ENCODE results near the gene M1AP. TPM values are rescaled to one million over a fixed set of nuclear protein-coding genes. Genes with fewer than 3 reads are reported as not detected.
A peak's percentile ranks its signal among the peaks of the same experiment; 100 is the strongest.

M1AP gene
- total and polyA plus RNA-seq, 3 donors from 2014 or later = 11.7 to 21.4 (median 14.0) TPM

DNA sequence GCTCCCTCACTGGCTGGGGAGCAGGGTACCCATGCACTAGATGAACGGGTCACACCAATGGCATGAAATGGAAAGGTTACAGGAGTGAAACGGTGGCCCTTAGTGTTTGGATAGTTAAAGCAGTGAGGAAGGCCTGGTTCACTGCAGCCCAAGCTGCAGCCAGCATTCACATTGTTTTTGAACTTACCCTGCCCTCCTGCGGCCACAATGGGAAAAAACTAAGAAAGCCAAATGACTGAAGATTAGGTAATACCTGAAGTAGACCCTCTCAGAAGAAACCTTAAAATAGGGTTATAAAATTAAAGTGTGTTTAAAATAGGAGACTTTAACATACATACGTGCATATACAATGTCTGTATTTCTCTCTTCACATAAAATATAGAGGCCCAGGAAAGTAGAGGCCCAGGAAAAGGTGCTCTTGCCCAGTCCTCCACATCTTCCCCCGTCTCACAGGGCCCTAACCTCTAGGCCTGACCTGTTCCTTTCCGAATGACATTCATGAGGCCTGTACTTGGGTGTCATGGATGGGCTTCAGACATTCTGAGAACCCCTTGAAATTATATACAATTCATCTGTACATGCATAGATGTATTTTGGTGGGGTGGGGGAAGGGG lies 60.4 kb downstream of the M1AP start:
- TF ChIP-seq POLR2A (IDR thresholded peaks at IDR 0.05) = no peak
- TF ChIP-seq, protein P1, sequence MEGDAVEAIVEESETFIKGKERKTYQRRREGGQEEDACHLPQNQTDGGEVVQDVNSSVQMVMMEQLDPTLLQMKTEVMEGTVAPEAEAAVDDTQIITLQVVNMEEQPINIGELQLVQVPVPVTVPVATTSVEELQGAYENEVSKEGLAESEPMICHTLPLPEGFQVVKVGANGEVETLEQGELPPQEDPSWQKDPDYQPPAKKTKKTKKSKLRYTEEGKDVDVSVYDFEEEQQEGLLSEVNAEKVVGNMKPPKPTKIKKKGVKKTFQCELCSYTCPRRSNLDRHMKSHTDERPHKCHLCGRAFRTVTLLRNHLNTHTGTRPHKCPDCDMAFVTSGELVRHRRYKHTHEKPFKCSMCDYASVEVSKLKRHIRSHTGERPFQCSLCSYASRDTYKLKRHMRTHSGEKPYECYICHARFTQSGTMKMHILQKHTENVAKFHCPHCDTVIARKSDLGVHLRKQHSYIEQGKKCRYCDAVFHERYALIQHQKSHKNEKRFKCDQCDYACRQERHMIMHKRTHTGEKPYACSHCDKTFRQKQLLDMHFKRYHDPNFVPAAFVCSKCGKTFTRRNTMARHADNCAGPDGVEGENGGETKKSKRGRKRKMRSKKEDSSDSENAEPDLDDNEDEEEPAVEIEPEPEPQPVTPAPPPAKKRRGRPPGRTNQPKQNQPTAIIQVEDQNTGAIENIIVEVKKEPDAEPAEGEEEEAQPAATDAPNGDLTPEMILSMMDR (IDR thresholded peaks at IDR 0.05) = peak; percentile 44 to 56 (median 53)
- 31 to 36% methylated on average over 6 of the region's 6 CpGs for WGBS, 2 donors
- DNase-seq = peak; percentile 72
- Histone ChIP-seq H3K36me3 (ENCODE audit: low read depth, missing control alignments) (no peaks in the 10 kb centered on the region), H3K9me3 (no peaks in the 10 kb centered on the region), H3K4me3 (no peak overlapping the region), H3K27ac (no peak overlapping the region), H3K27me3 (no peaks in the 10 kb centered on the region), H3K4me1 (no peaks in the 10 kb centered on the region)
- intact Hi-C loops (cut with DNase I; ENCODE audit: low total_unique reads) = loop anchor here (10.0 kb wide), 1 partner anchor 103 kb away; the partner anchor contains the start of genes CCDC142 and TTC31

DNA sequence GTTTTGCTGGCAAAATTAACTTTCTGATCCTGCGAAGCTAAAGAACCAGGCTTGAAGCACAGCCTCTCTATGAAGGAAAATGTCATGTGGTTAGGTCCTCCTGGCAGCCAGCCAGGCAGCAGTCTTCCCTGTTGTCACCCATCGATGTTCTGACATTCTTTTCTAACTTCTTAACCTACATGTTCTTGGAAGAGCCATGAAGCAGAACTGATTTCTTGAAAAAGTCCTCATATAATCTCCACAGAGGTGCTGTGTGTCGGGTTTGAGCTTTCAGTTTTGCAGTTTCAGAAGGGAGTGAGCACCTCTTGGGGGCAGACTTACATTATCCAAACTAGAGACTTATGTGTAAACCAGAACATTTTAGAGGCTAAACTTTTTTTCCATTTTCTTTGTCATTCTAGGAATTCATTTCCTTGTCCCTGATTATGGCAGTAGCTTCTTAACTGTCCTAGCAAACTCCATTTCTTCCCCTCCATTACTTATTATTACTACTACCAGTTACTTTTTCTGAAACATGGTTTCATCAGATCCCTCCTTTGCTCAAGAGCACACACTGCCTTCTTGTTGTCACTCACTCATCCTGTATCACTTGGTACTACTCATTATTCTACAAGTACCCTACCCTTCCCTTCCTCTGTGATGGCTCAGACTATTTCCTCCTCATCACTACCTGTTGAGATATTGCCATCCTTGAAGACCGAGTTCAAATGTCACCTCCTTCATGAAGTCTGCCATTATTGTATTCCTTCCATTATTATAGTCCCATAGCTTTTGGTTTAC lies 62.5 kb downstream of the M1AP start:
- H3K27me3 ChIP-seq = no peaks in the 10 kb centered on the region
- no peaks in the 10 kb centered on the region for H3K4me1 ChIP-seq
- WGBS, 2 donors = 59 to 61% methylated on average over 4 of the region's 4 CpGs
- H3K27ac ChIP-seq = no peak overlapping the region
- TF ChIP-seq POLR2A (IDR thresholded peaks at IDR 0.05) = no peak
- TF ChIP-seq, protein P1 (IDR thresholded peaks at IDR 0.05) = no peak
- H3K36me3 ChIP-seq (ENCODE audit: low read depth, missing control alignments) = no peaks in the 10 kb centered on the region
- no peaks in the 10 kb centered on the region for H3K9me3 ChIP-seq
- no peak overlapping the region for H3K4me3 ChIP-seq
- intact Hi-C loops (cut with DNase I; ENCODE audit: low total_unique reads) = loop anchor here (10.0 kb wide), 1 partner anchor 101 kb away; the partner anchor contains the start of genes CCDC142 and TTC31
- no peak for DNase-seq

DNA sequence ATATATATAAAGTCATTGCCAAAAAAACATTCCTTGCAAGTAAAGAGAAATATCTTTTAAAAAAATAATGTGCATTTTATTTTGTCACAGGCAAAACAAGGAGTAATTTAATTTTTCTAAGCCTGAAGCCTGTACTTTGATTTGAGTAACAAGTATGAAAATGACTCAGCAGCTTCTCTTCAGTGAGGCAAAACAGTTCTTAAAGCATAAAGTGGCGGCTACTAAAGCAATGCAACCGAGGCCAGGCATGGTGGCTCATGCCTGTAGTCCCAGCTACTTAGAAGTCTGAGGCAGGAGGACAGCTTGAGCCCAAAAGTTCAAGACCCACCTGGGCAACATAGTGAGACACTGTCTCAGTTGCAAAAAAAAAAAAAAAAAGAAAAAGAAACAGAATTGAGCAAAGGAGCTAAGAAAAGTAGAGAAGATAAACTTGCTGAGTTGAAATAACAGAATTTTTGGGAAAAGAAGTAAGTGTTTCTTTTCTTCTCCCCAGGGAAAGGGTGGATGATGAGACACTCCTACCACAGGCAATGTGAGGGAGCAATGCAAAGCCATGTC lies 64.0 kb downstream of the M1AP start:
- H3K36me3 ChIP-seq (ENCODE audit: low read depth, missing control alignments) = no peaks in the 10 kb centered on the region
- no peak for DNase-seq
- H3K4me1 ChIP-seq = no peaks in the 10 kb centered on the region
- H3K9me3 ChIP-seq = no peaks in the 10 kb centered on the region
- 68 to 72% methylated on average over 2 of the region's 2 CpGs for whole genome bisulfite sequencing, 2 donors
- intact Hi-C loops (cut with DNase I; ENCODE audit: low total_unique reads) = loop anchor here (10.0 kb wide), 1 partner anchor 99 kb away; the partner anchor contains the start of genes CCDC142 and TTC31
- no peak overlapping the region for H3K4me3 ChIP-seq
- no peak for TF ChIP-seq POLR2A (IDR thresholded peaks at IDR 0.05)
- TF ChIP-seq, protein P1 (IDR thresholded peaks at IDR 0.05) = no peak
- no peaks in the 10 kb centered on the region for H3K27me3 ChIP-seq
- no peak overlapping the region for H3K27ac ChIP-seq

DNA sequence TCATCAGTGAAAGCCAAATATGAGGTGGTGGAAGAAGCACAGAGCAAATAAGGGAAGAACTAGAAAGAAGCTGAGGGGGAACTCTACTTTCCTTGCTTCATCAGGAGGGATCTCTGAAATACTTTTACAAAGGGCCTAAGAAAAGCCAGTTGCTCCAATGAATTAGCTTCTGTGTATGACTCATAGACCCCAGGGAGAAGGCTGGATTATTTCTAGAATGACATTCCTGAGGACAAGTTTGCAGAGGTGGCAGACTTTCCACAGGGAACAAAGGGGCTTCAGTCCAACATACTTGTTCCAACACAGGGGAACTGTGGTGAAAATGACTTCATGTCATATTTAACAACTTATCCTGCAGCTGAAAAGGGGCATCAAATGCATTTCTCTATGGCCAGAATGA lies 64.6 kb downstream of the M1AP start:
- TF ChIP-seq, protein P1 (IDR thresholded peaks at IDR 0.05) = no peak
- no peak for TF ChIP-seq POLR2A (IDR thresholded peaks at IDR 0.05)
- intact Hi-C loops (cut with DNase I; ENCODE audit: low total_unique reads) = loop anchor here (10.0 kb wide), 1 partner anchor 99 kb away; the partner anchor contains the start of genes CCDC142 and TTC31
- Histone ChIP-seq H3K9me3 (no peaks in the 10 kb centered on the region), H3K4me1 (no peaks in the 10 kb centered on the region), H3K36me3 (ENCODE audit: low read depth, missing control alignments) (no peaks in the 10 kb centered on the region), H3K27me3 (no peaks in the 10 kb centered on the region), H3K27ac (no peak overlapping the region), H3K4me3 (no peak overlapping the region)
- DNase-seq = no peak
